Heart right ventricle (tissue), 16 donors: ENCODE measurements around the gene PRAMEF12. TPM values are rescaled to one million over a fixed set of nuclear protein-coding genes. Genes with fewer than 3 reads are reported as not detected.

Source experiments
- ATAC-seq, 8 donors: fragments of 200-7000 bp; cut with Tn5 transposase; one replicate each; pipeline ENCODE4 v1.9.1; 2020; ENCODE audit warnings: mild to moderate bottlenecking in 8 of 8, moderate library complexity in 8 of 8, moderate number of reproducible peaks in 1 of 8
- DNase-seq, 2 donors: peaks; one replicate each; pipeline ENCODE4 v3.0.0-alpha.2; 2020
- H3K27ac ChIP-seq, 10 donors: fragments of 200-600 bp; sonication (generic) in 2 of 10; one replicate each; pipeline versions ENCODE4 v1.5.0 to v1.8.0; 2020 to 2022; ENCODE audit warnings: mild to moderate bottlenecking in 3 of 10
- H3K27me3 ChIP-seq, 7 donors: fragments of 200-600 bp; one replicate each; pipeline ENCODE4 v1.8.0; 2021 to 2022; ENCODE audit warnings: mild to moderate bottlenecking in 2 of 7
- H3K36me3 ChIP-seq, 9 donors: fragments of 200-600 bp; sonication (generic) in 1 of 9; one replicate each; pipeline versions ENCODE4 v1.5.0 to v1.8.0; 2020 to 2022; ENCODE audit warnings: mild to moderate bottlenecking in 2 of 9
- H3K4me1 ChIP-seq, 9 donors: fragments of 200-600 bp; sonication (generic) in 1 of 9; one replicate each; pipeline versions ENCODE4 v1.5.0 to v1.8.0; 2020 to 2022; ENCODE audit warnings: mild to moderate bottlenecking in 4 of 9
- H3K4me3 ChIP-seq, 10 donors: fragments of 200-600 bp; sonication (generic) in 2 of 10; one replicate each; pipeline versions ENCODE4 v1.5.0 to v1.8.0; 2020 to 2022; ENCODE audit warnings: mild to moderate bottlenecking in 7 of 10, moderate library complexity in 2 of 10
- H3K9me3 ChIP-seq, 11 donors: fragments of 200-600 bp in 10 of 11; sonication (generic) in 2 of 11; one replicate each; pipeline versions ENCODE4 v1.5.0 to v1.8.0; 2013 to 2022; ENCODE audit warnings: mild to moderate bottlenecking in 2 of 11, control low read depth in 1 of 11, moderate library complexity in 1 of 11
- WGBS, 2 donors: extraction: QIAGEN DNeasy Blood & Tissue Kit; methylation state at CpG; one replicate each; pipeline ENCODE4 v1.1.7; 2013; ENCODE audit warnings: inconsistent platforms in 1 of 2; 5-methylcytosine and 5-hydroxymethylcytosine counted together
- intact Hi-C, 10 donors: fragments of 100-400 bp; cut with DNase I; formaldehyde crosslinking; loops; one replicate each; pipeline versions ENCODE4 v1.11.1 to v1.14.2; 2022
- polyA plus RNA-seq, 2 donors: library from polyadenylated mRNA; stranded (reverse); fragments of 200-250 nt; gene quantifications; one replicate each; pipeline ENCODE4 v1.2.3, GENCODE V29; 2013
- total RNA-seq, 10 donors: library from RNA; stranded (reverse); fragmentation: NEBNext Ultra II Directional in 3 of 10; extraction: Animal tissue kit (Norgen Biotek cat#: 25700) in 3 of 10; gene quantifications; one replicate each; pipeline versions ENCODE4 v1.2.1 to v1.2.4, GENCODE V29; 2021 to 2023
- TF ChIP-seq, protein P1 (sequence below), 9 donors: fragments of 200-600 bp; sonication (generic) in 2 of 9; IDR thresholded peaks; one replicate each; pipeline versions ENCODE4 v1.5.0 to v1.8.0; 2021 to 2022; ENCODE audit warnings: antibody characterized with exemption in 9 of 9, mild to moderate bottlenecking in 5 of 9, moderate library complexity in 1 of 9
- donor health status: Arrhythmogenic right ventricular cardiomyopathy.
- donor health status: ischemic (EF 13 %, LVEDD 7.1; RV severe dilation, severe dysfunction).
- donor health status: healthy with polysubstance abuse.
- donor health status: DM: no; HTN: yes; CAD: no.
- donor health status: DM: no; HTN: no; CAD: no.
- donor health status: ischemic (EF 25% LVEDD 6.9; RV normal size, moderate dysfunction).
- donor health status: ischemic (EF 25% LVEDD 5.7; RV mildly dilated, moderate dysfunction).
- donor health status: healthy.
- donor health status: DM: yes; HTN: yes; CAD: no.
- donor health status: Ischemic cardiomyopathy.
- donor health status: ischemic (EF 35%, LVEDD 5.7; RV mildly dilated, moderate dysfunction).
- donor health status: nonischemic (EF 11% LVEDD 7.7; RV severe dilation, severe dysfunction).
- donor health status: DM: yes; HTN: yes; CAD: no.
- donor health status: PGD.
- donor health status: ischemic (EF 29% LVEDD 5.4; RV normal size, mild dysfunction).
- donor health status: nonischemic (EF 23%, LVEDD 6.1; RV moderate dilation, normal function).

PRAMEF12 gene
- total and polyA plus RNA-seq, 12 donors: not detected

DNA sequence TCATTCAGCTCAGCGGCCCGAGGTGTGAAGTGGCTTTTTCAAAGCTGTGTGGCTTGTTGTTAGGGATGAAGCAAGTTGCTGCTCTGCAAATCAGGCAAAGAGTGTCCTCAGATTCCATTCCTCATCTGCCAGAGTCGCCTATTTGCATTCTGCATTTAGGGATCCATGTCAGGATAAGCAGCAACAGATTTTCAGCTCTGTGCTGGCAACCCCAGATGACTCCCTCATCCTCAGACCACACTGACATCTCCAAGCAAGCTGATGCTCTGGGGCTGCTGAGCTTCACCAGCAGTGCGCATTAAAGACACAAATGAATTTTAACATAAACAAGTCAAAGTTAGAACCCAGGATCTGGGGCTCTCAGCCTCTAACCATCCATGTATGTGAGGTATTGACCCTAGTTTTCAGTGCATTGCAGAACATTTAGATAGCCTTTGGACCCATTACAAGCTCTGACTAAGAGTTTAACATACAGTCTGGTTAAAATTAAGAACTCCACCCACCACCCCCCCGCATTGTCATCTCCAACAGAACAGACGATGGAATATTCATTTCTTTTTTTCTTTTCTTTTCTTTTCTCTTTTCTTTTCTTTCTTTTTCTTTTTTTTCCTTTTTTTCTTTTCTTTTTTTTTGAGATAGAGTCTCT, 16.6 kb upstream of the PRAMEF12 start:
- Histone ChIP-seq H3K27ac (no peak overlapping the region), H3K9me3 (no peaks in the 10 kb centered on the region), H3K36me3 (no peaks in the 10 kb centered on the region), H3K4me1 (no peaks in the 10 kb centered on the region), H3K27me3 (peaks cover 0 to 50% (median 22%) of the 10 kb centered on the region in 7 donors), H3K4me3 (no peak overlapping the region)
- TF ChIP-seq, protein P1, sequence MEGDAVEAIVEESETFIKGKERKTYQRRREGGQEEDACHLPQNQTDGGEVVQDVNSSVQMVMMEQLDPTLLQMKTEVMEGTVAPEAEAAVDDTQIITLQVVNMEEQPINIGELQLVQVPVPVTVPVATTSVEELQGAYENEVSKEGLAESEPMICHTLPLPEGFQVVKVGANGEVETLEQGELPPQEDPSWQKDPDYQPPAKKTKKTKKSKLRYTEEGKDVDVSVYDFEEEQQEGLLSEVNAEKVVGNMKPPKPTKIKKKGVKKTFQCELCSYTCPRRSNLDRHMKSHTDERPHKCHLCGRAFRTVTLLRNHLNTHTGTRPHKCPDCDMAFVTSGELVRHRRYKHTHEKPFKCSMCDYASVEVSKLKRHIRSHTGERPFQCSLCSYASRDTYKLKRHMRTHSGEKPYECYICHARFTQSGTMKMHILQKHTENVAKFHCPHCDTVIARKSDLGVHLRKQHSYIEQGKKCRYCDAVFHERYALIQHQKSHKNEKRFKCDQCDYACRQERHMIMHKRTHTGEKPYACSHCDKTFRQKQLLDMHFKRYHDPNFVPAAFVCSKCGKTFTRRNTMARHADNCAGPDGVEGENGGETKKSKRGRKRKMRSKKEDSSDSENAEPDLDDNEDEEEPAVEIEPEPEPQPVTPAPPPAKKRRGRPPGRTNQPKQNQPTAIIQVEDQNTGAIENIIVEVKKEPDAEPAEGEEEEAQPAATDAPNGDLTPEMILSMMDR (IDR thresholded peaks at IDR 0.05): no peak
- no peak for ATAC-seq
- DNase-seq: no peak
- 73 to 79% methylated on average over 6 of the region's 6 CpGs for WGBS, 2 donors
- intact Hi-C loops: no loop called here

DNA sequence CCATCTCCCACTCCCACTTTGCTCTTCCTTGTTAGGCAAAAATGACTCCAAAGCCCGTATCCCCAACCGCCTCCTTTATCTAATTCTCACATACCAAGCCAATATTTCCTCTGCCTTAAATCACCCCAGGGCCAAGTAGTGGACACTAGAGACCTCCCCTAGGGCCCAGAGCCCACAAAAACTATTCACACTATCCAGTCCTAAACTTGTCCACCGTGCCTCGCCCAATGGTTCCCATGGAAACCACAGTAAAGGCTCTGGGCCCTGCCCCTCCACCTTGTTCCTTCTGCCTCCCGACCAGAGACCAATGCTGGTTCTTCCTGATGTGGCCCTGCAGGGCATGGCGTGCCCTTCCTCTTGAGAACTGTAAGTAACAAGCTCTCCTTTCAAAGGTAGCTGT, 15.7 kb upstream of the PRAMEF12 start:
- H3K27me3 ChIP-seq: peaks cover 0 to 50% (median 22%) of the 10 kb centered on the region in 7 donors
- no peak overlapping the region for H3K4me3 ChIP-seq
- ATAC-seq: no peak
- H3K27ac ChIP-seq: no peak overlapping the region
- 67 to 72% methylated on average over 6 of the region's 6 CpGs for WGBS, 2 donors
- H3K4me1 ChIP-seq: no peaks in the 10 kb centered on the region
- TF ChIP-seq, protein P1 (IDR thresholded peaks at IDR 0.05): no peak
- H3K36me3 ChIP-seq: no peaks in the 10 kb centered on the region
- H3K9me3 ChIP-seq: no peaks in the 10 kb centered on the region
- intact Hi-C loops: no loop called here
- no peak for DNase-seq

DNA sequence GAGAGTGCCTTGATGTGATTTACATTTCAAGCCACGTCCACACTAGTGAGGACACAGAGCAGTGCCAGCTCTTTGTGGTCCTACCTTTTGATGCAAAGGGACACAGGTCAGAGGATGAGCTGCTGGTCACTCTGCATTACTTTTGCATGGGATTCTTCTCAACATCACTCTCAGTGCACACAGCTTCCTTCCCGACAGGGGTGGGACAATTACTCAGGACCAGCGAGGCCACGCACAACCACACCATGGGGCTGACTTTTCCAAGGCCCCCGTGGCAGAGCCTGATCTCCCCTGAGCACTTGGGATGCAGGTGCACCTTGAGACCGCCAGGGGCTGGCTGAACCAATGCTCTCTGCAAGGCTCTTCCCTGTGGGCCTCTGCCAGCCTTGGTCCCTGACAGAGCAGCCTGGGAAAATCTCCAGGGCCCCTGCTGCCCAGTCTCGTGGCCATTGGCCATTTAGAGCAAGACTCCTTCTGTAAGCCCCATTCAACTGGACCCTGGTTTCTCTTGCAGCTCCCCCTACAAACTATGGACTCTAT, 13.2 kb upstream of the PRAMEF12 start:
- Histone ChIP-seq H3K36me3 (no peaks in the 10 kb centered on the region), H3K4me1 (no peaks in the 10 kb centered on the region), H3K27ac (no peak overlapping the region), H3K27me3 (peaks cover 0 to 48% (median 23%) of the 10 kb centered on the region in 7 donors), H3K9me3 (no peaks in the 10 kb centered on the region), H3K4me3 (no peak overlapping the region)
- TF ChIP-seq, protein P1 (IDR thresholded peaks at IDR 0.05): no peak
- no peak for ATAC-seq
- intact Hi-C loops: no loop called here
- WGBS, 2 donors: 56 to 57% methylated on average over 7 of the region's 7 CpGs
- no peak for DNase-seq

DNA sequence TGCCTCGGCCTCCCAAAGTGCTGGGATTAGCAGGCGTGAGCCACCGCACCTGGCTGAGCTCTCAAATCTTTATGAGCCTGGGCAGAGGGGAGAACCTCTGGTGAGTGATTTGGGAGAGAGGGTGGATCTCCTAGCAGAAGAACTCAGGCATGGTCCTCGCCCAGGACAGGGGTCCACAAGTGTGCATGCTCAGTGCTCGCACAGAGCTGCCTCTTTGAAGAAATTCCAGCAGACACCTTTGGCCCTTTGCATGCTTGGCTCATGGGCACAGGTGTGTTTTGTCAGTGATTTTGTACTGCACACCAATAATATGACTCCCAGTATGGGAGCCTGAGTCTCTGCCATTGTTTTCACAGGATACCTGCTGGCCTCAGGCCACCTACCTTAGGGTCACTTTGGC, 11.8 kb upstream of the PRAMEF12 start:
- no peak overlapping the region for H3K27ac ChIP-seq
- no peak overlapping the region for H3K4me3 ChIP-seq
- 77 to 89% methylated on average over 5 of the region's 5 CpGs for WGBS, 2 donors
- peaks cover 0 to 37% (median 22%) of the 10 kb centered on the region in 7 donors for H3K27me3 ChIP-seq
- peaks cover 0 to 2% (median 0%) of the 10 kb centered on the region in 11 donors for H3K9me3 ChIP-seq
- ATAC-seq: no peak
- TF ChIP-seq, protein P1 (IDR thresholded peaks at IDR 0.05): no peak
- no peaks in the 10 kb centered on the region for H3K4me1 ChIP-seq
- H3K36me3 ChIP-seq: no peaks in the 10 kb centered on the region
- intact Hi-C loops: no loop called here
- no peak for DNase-seq
